IPS-18a (cell line): Measurements from ENCODE around the gene PLOD3.

Source experiments
- H3K27ac ChIP-seq: one replicate; pipeline ENCODE4 v1.5.1; 2013; ENCODE audit warnings: low read length
- H3K27me3 ChIP-seq: one replicate; pipeline ENCODE4 v1.6.1; 2013; ENCODE audit warnings: mild to moderate bottlenecking, low read length; ENCODE audit not compliant: control insufficient read depth, insufficient read depth
- H3K36me3 ChIP-seq: one replicate; pipeline ENCODE4 v1.6.1; 2013; ENCODE audit warnings: low read depth, low read length; ENCODE audit not compliant: control insufficient read depth
- H3K4me1 ChIP-seq: one replicate; pipeline ENCODE4 v1.6.1; 2013; ENCODE audit warnings: low read depth, low read length; ENCODE audit not compliant: control insufficient read depth
- H3K4me3 ChIP-seq: one replicate; pipeline ENCODE4 v1.5.1; 2013; ENCODE audit warnings: low read length
- H3K9ac ChIP-seq: one replicate; pipeline ENCODE4 v1.6.1; 2013; ENCODE audit warnings: mild to moderate bottlenecking, low read length, moderate library complexity
- H3K9me3 ChIP-seq: one replicate; pipeline ENCODE4 v1.6.1; 2013; ENCODE audit warnings: low read depth, low read length; ENCODE audit not compliant: control insufficient read depth

The PLOD3 gene

DNA sequence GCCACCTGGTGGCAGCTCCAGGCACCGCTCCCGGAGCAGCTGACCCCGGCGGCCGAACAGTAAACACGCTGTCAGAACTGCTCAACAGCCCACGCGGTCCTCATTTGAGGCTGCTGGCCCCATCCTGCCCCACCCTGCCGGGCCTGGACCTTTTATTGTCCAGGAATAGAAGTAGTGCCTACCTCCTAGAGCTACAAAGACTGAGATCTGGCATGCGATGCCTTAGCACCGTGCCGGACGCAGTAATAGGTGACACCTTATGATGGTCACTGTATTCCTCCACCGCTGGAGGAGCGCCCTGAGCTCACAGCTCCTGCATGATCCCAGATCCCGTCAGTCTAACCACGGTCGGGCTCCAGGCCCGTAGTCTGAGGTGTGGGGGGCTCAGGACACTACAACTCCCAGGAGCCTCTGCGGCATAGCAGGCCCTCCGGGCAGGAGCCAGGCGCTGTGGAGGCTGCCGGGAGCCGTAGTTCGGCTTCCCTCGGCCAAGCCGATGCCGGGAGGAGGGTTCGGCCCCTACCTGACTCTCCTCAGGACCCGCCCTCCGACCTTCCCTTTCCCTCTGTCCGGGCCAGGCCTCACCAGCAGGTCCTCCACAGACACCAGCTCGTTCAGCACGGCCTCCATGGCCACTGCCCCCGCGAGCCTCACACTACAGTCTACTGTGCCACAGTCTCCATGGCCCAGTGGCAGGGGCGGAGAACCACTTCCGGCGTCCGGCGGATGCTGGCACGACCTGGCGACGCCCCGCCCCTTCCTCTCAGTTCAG, 27.2 kb upstream of the PLOD3 start, which contains the start of gene FIS1:
Gene FIS1 (minus strand): TSS at position 707 of the 772 bp plus-strand sequence. CDS start 77 bp downstream, at position 630.
- H3K4me1 ChIP-seq: peaks cover 9% of the 10 kb centered on the region
- H3K9me3 ChIP-seq: no peaks in the 10 kb centered on the region
- peak within 1 kb of the TSS; percentile 63 for H3K27ac ChIP-seq

DNA sequence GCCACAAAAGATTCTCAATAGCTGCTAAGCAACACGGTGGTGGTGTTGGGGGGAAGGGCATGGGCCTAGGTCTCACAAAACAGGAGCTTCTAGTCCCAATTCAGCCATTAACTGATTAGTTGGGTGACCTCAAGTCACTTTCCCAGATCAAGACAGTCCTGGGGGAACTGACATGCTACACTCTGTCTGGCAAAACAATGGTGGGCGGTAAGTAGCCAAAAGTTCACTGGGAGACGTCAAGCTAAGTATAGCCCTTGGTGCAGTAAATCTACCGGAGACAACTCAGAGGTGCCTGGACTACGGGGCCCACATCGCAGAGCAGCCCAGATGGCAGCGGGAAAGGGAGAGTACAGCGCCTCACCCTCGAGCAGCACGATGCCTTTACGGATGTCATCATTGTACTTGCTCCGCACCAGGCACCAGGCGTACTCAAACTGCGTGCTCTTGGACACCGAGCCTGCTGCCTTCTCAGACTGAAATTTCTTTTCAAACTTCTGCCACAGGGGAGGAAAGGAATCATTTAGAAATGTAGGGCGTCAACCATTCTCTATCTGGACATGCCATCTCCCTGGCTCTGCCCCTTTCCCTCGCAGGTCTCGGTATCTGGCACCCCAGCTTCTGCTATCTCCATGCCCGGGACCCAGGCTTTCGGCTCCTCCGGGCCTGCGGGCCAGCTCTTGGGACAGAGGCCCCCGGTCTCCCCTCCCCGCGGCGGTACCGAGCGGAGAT, 26.4 kb upstream of the PLOD3 start:
- H3K36me3 ChIP-seq: no peaks in the 10 kb centered on the region
- peak overlapping the region; percentile 72 for H3K9ac ChIP-seq
- H3K4me1 ChIP-seq: peaks cover 9% of the 10 kb centered on the region
- no peaks in the 10 kb centered on the region for H3K9me3 ChIP-seq
- no peak overlapping the region for H3K27ac ChIP-seq
- peak overlapping the region; percentile 98 for H3K4me3 ChIP-seq
- H3K27me3 ChIP-seq: no peaks in the 10 kb centered on the region

More for the DNA sequence above, 27.2 kb upstream of the PLOD3 start, which contains the start of gene FIS1:
- Histone ChIP-seq H3K27me3 (no peaks in the 10 kb centered on the region), H3K36me3 (no peaks in the 10 kb centered on the region), H3K4me3 (peak within 1 kb of the TSS; percentile 98), H3K9ac (peak within 1 kb of the TSS; percentile 72)

DNA sequence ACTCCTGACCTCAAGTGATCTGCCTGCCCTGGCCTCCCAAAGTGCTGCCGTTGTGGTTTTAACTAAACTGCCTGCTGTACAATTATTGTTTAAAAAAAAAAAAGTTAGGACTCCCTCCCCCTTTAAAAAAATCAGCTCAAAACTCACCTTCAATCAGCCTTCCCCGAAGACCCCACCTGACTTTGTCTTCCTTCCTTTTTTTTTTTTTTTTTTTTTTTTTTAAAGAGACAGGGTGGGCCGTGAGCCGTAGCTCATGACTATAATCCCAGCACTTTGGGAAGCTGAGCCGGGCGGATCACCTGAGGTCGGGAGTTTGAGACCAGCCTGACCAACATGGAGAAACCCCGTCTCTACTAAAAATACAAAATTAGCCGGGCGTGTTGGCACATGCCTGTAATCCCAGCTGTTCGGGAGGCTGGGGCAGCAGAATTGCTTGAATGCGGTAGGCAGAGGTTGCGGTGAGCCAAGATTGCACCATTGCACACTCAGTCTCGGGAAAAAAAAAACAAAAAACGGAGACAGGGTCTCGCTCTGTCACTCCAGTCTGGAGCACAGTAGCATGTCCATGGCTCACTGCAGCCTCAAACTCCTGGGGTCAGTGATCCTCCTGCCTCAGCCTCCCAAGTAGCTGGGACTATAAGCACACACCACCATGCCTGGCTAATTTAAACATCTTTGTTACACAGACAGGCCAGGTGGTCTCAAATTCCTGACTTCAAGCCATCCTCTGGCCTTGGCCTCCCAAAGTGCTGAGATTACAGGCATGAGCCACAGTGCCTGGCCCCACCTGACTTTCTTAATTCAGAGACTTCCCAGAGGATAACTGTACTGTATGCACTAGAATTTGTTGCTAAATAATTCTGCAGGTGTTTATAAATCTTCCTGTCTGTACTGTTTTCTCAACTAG, 24.3 kb upstream of the PLOD3 start:
- no peak overlapping the region for H3K27ac ChIP-seq
- H3K4me3 ChIP-seq: no peak overlapping the region
- no peaks in the 10 kb centered on the region for H3K9me3 ChIP-seq
- no peaks in the 10 kb centered on the region for H3K27me3 ChIP-seq
- peaks cover 9% of the 10 kb centered on the region for H3K4me1 ChIP-seq
- H3K9ac ChIP-seq: no peak overlapping the region
- peaks cover 4% of the 10 kb centered on the region for H3K36me3 ChIP-seq

DNA sequence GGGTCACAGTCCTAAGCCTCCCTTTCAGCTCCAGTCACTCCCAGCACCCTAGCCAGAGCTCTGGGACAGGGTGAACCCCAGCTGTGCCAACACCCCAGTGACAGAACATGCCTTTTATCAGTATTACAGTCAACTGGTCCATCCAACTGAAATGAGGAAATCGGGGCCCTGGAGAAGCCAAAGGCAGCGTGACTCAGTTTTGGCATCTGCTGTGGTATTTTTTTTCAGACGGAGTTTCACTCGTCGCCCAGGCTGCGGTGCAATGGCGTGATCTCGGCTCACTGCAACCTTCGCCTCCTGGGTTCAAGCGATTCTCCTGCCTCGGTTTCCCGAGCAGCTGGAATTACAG, 23.6 kb upstream of the PLOD3 start:
- H3K36me3 ChIP-seq: peaks cover 4% of the 10 kb centered on the region
- H3K27ac ChIP-seq: no peak overlapping the region
- no peaks in the 10 kb centered on the region for H3K27me3 ChIP-seq
- H3K9ac ChIP-seq: no peak overlapping the region
- peaks cover 9% of the 10 kb centered on the region for H3K4me1 ChIP-seq
- H3K4me3 ChIP-seq: no peak overlapping the region
- no peaks in the 10 kb centered on the region for H3K9me3 ChIP-seq

DNA sequence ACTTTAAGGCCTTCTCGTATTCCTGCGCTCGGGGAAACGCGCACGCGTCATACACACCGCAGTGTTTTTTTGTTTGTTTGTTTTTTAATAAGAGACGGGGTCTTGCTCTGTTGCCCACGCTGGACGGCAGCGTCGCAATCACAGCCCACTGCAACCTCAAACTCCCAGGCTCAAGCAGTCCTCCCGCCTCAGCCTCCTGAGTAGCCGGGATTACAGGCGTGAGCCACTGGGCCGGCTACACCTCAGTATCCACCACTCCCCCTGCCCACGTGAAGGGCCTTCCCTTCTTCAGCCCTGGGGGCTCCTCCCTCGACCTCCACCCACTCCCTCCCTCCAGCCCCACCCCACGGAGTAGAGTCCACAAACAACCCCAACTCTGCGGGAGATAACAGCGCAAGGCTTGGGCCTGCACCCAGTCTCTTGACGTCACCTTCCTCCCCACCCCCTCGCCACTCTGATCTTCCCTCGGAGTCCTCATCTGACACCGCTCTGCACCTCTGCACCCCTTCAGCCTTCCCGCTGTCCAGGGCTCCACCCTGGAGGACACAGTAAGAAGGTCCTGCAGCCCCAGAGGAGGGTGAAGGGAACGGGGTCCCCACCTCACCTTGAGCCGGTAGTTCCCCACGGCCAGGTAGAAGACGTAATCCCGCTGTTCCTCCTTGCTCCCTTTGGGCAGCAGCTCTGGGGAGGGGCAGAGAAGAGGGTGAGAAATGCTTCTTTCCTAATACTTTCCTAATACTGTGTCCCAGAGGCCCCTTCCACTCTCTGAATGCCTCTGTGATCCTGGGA, 23.0 kb upstream of the PLOD3 start:
- Histone ChIP-seq H3K36me3 (peaks cover 4% of the 10 kb centered on the region), H3K27me3 (no peaks in the 10 kb centered on the region), H3K9me3 (no peaks in the 10 kb centered on the region), H3K4me1 (peaks cover 4% of the 10 kb centered on the region), H3K9ac (no peak overlapping the region), H3K27ac (no peak overlapping the region), H3K4me3 (no peak overlapping the region)

DNA sequence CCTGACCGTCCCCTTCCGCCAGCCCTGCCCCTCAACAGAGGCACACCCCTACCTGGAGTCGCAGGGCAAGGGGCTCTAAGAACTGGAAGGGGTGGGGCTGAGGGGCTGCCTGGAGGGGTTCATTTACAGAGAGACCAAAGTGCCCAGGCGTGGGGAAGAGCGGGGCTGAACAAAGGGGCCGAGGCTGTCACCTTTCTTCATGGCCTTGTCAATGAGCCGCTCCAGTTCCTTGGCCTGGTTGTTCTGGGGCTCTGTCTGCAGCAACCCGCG, 22.5 kb upstream of the PLOD3 start:
- peaks cover 4% of the 10 kb centered on the region for H3K36me3 ChIP-seq
- H3K9ac ChIP-seq: no peak overlapping the region
- H3K4me3 ChIP-seq: no peak overlapping the region
- no peak overlapping the region for H3K27ac ChIP-seq
- peaks cover 4% of the 10 kb centered on the region for H3K4me1 ChIP-seq
- no peaks in the 10 kb centered on the region for H3K27me3 ChIP-seq
- no peaks in the 10 kb centered on the region for H3K9me3 ChIP-seq

DNA sequence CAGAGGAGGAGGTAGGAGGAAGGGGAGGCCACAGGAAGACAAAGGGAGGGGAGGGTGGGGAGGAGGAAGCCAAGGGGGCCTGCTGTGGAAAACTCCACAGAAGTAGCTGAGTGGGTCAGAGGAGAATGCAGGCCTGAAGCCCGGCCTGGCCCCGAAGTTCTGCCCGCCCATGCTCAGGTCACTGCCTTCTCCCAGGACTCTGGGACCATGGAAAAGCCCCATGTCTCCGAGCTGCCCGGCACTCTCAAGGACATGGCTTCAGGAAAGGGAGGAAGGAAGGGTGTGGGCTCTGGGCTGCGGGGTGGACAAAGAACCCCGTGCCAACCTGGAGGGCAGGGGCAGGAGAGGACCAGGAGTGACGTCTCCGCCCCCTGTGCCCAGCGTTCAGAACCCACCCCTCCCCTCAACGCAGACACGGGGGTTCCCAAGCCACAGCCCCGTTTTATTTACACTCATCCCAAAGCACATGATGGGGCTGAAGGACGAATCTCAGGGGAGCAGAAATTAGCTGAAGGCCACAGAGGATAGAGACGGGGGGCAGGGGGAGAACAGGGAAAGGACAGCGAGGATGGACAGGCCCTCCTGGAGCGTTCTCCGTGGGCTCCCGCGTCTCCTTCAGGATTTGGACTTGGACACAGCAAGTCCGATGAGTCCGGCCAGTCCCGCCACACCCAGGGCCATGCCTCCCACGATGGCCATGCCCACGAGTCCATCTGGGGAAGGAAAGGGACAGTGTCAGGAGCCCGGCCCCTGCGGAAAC, 22.0 kb upstream of the PLOD3 start:
- H3K27me3 ChIP-seq: no peaks in the 10 kb centered on the region
- no peak overlapping the region for H3K9ac ChIP-seq
- H3K4me3 ChIP-seq: no peak overlapping the region
- no peaks in the 10 kb centered on the region for H3K9me3 ChIP-seq
- peaks cover 4% of the 10 kb centered on the region for H3K36me3 ChIP-seq
- H3K27ac ChIP-seq: no peak overlapping the region
- H3K4me1 ChIP-seq: peaks cover 4% of the 10 kb centered on the region

DNA sequence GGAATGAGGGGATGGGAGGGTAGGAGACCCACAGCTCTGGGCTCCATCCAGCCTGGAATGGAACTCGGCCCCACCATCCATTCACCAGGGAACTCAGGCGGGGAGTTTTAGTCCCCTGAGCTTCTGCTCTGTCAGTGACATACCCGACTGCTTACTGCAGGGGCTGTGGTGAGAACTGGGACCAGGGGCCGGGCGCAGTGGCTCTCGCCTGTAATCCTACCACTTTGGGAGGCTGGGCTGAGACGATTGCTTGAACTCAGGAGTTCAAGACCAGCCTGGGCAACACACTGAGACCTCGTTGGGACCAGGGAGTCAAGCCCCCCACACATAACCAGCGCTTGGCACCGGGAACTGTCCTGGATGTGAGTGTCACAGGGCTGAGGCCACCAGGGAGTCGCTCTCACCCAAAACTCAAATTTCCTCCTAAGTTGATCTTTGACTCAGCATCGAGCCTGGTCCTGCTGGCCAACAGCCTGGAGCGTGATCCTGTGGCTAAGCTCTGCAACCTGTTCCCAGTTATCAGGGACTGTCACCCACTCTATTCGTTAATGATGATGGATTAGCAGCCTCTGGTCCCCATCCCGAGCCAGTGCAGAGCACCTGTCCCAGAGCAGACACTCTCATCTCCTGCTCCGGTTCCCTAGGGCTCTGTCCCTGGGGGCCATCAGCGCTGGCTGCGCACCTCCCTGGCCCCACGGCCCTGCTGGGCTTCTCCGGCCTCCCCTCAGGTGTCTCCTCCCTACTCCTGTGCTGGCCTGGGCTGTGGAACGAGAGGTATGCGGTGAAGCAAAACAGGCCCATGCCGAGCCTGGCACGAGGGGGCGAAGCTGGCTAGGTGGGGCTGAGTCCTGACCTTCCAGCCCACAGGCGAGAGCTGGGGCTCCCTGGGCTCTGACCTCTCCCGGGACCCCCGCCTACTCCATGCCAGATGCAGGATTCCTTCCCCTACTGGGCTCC, 21.1 kb upstream of the PLOD3 start:
- no peak overlapping the region for H3K4me3 ChIP-seq
- no peaks in the 10 kb centered on the region for H3K9me3 ChIP-seq
- H3K27ac ChIP-seq: no peak overlapping the region
- peaks cover 4% of the 10 kb centered on the region for H3K36me3 ChIP-seq
- H3K9ac ChIP-seq: no peak overlapping the region
- no peaks in the 10 kb centered on the region for H3K27me3 ChIP-seq
- H3K4me1 ChIP-seq: no peaks in the 10 kb centered on the region

DNA sequence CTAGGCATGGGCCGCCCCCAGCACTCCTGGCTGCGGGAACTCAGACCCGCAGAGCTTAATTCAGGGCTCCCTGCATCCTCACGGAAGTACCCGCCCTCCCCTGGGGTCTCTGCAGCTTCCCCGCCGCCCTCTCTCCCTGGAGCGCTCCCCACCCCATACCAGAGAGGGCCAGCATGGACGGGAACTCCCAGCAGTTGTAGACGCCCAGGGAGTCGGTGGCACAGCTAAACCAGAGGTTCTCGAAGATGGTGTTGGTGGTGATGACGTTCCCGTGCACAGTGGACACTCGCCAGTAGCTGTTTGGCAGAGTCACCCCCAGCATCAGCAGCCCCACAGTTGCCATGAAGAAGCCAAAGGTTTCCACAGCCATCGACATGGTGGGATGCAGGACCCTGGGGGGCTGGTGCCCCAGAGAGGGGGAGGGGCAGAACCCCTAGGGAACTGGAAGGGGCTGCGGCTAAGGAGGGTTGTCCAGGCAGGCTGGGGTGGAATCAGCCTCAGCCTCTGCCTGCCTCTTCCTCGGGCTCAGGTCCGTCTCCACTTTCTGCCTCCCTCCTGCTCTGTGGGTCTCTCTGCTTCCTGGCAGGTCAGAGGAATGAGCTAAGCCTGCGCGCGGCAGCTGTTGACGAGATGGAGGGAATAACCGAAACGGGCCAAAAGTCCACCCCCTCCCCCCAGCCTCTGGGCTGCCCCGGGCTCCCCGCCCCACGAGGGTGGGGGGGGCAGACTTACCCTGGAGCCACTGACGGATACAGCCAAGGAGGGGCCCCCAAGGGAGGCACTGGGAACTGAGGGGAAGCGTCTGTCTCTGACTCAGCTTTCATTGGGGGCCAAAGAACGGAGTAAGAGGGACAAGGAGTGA, 20.1 kb upstream of the PLOD3 start, which contains the start of gene CLDN15:
Gene CLDN15 (minus strand): TSS at position 597 of the 862 bp plus-strand sequence. CDS start 221 bp downstream, at position 376.
- H3K4me3 ChIP-seq: no peak within 1 kb of the TSS
- H3K4me1 ChIP-seq: peaks cover 4% of the 10 kb centered on the region
- H3K27me3 ChIP-seq: no peaks in the 10 kb centered on the region
- no peaks in the 10 kb centered on the region for H3K9me3 ChIP-seq
- H3K27ac ChIP-seq: no peak within 1 kb of the TSS
- no peak within 1 kb of the TSS for H3K9ac ChIP-seq
- peaks cover 4% of the 10 kb centered on the region for H3K36me3 ChIP-seq
